Motor neuron (in vitro differentiated cells): ENCODE data around the gene MROH7. TPM values are rescaled to one million over a fixed set of nuclear protein-coding genes. Genes with fewer than 3 reads are reported as not detected.

Experiments used
- ATAC-seq, 8 experiments: fragments of 200-7000 bp; cut with Tn5 transposase; replicated peaks in 6 of 8; 2 replicates each; pipeline ENCODE4 v1.8.0; 2021; ENCODE audit warnings: mild to moderate bottlenecking in 8 of 8, moderate library complexity in 8 of 8
- H3K27ac ChIP-seq, 2 donors: fragments of 250-450 bp; sonication (Bioruptor Pico); 2 replicates each; pipeline ENCODE4 v1.9.0; 2021; ENCODE audit warnings: antibody characterized with exemption in 2 of 2, mild to moderate bottlenecking in 2 of 2, moderate library complexity in 1 of 2
- H3K4me1 ChIP-seq, 2 donors: fragments of 250-450 bp; sonication (Bioruptor Pico); replicated peaks in 1 of 2; 2 replicates each; pipeline ENCODE4 v1.6.1; 2021; ENCODE audit warnings: antibody characterized with exemption in 2 of 2, mild to moderate bottlenecking in 2 of 2, moderate library complexity in 1 of 2
- H3K4me3 ChIP-seq, 5 donors: fragments of 250-450 bp; sonication (Bioruptor Pico); 2 replicates each; pipeline ENCODE4 v1.9.0; 2021; ENCODE audit warnings: antibody characterized with exemption in 5 of 5, mild to moderate bottlenecking in 5 of 5, moderate library complexity in 4 of 5
- WGBS, 10 experiments: fragments of 450-650 bp; shearing (Covaris generic); methylation state at CpG; one replicate each; pipeline ENCODE4 v1.0.0; 2022; 5-methylcytosine and 5-hydroxymethylcytosine counted together
- in situ Hi-C, 9 experiments: fragments of 400-800 bp; cut with MboI; loops; one replicate each; pipeline ENCODE4 v1.15.0; 2021; ENCODE audit warnings: low sequenced_read_pairs in 9 of 9, low pct_unique_long_range_greater_than_20kb in 2 of 9; ENCODE audit not compliant: unreplicated experiment in 9 of 9
- total RNA-seq, 8 experiments: library from RNA; unstranded; fragments of 300-600 nt; gene quantifications; 2 replicates each; pipeline versions ENCODE4 v1.2.3 to v1.2.4, GENCODE V29; 2022

MROH7 gene
- total RNA-seq, 8 experiments from 2014 or later: 0.05 to 2.1 (median 0.46) TPM

DNA sequence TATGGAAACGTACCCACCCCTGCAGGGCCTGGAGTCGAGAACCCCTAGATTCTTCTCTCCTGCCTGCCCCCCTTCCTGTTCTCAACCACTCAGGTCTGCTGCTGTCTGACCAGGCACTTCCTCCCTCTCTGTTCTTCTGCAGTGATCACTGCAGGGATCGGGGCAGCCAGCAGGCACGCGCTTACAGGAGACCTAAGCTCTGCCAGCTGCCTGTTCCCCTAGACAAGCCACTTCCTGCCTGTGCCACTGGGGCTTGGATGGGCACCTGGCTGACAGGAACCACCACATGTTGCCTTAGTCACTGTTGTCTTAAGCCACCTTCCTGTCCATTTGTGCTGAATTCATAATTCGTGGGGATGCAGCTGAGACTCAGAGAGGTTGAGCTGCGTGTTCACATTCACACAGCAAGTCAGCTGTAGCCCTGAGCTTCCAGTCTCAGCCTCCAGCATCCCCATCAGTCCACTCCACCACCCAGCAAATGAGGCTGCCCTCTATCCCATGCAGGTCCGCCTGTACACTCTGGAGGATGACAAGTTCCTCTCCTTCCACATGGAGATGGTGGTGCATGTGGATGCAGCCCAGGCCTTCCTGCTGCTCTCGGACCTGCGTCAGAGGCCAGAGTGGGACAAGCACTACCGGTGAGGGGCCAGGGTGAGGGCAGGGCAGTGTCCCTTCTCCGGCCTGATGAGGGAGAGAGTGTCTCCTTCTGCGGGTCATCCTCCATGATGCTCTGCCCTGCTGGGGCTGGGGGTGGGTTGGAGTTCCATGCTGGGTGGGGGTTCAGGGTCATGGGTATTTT lies 36.8 kb upstream of the MROH7 start:
- Histone ChIP-seq H3K4me3 (no peak overlapping the region), H3K4me1 (peaks cover 13% of the 10 kb centered on the region in 2 donors), H3K27ac (no peak overlapping the region)
- WGBS, 10 experiments: 69 to 100% (median 83%) methylated on average over 2 to 12 of the region's 13 CpGs; no CpG with 5 or more reads in 3 of the 10 experiments
- ATAC-seq: no peak
- in situ Hi-C loops: no loop called here

DNA sequence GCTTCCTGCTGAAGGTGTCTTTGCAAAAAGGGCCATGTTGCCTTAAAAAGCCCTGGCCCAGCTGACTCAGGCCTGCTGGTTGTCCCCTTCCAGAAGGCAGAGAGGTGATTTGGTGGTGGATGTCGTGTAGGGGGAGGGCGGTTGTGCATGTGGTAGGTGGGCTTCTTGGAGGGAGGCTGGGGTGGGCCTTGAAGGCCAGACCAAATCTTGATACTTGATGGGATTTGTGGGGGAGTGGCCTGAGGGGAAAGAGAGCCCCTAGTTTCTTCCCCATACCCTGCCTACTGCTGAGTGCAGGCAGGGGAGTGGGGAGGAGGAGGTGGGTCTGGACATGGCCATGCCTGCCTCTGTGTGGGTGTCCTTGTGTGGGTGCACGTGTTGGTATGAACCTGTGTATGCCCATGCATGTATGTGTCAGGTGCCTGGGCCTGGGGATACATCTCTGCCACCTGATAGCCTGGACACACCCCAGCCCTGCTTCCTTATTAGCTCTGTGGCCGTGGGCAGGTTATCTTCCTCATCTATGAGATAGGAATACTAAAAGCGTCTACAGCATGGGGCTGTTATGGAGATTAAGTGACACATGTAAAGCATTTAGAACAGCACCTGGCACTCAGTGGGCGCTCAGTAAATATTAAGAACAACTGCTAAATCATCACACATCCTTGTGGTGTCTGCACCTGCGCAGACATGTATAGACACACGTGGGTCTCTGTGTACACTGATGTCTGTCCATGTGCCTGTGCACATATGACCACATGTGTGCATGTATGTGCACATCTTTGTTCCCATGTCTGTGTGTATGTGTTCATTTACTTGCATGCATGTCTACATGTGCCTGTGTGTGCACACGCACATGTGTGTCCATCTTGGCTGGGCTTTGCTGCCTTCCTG lies 35.2 kb upstream of the MROH7 start:
- in situ Hi-C loops: no loop called here
- peaks cover 13 to 17% of the 10 kb centered on the region in 2 donors for H3K4me1 ChIP-seq
- no peak for ATAC-seq
- WGBS, 10 experiments: 50 to 100% (median 93%) methylated on average over 1 to 9 of the region's 9 CpGs; no CpG with 5 or more reads in 2 of the 10 experiments
- H3K4me3 ChIP-seq: no peak overlapping the region
- no peak overlapping the region for H3K27ac ChIP-seq

DNA sequence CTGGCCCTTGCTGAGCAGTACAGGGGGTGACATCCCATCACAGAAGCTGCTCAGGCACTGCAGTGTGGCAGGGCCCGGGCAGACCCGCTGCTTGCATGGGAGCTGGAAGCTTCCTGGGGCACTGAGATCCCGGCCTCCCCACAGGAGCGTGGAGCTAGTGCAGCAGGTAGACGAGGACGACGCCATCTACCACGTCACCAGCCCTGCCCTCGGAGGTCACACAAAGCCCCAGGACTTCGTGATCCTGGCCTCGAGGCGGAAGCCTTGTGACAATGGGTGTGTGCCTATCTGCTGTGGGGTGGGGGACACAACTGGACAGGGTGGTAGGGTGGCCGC lies 34.6 kb upstream of the MROH7 start:
- Histone ChIP-seq H3K4me1 (peaks cover 13 to 17% of the 10 kb centered on the region in 2 donors), H3K27ac (no peak overlapping the region), H3K4me3 (no peak overlapping the region)
- WGBS, 10 experiments: 73 to 100% (median 89%) methylated on average over 1 to 10 of the region's 13 CpGs; no CpG with 5 or more reads in 3 of the 10 experiments
- in situ Hi-C loops: no loop called here
- ATAC-seq: no peak

DNA sequence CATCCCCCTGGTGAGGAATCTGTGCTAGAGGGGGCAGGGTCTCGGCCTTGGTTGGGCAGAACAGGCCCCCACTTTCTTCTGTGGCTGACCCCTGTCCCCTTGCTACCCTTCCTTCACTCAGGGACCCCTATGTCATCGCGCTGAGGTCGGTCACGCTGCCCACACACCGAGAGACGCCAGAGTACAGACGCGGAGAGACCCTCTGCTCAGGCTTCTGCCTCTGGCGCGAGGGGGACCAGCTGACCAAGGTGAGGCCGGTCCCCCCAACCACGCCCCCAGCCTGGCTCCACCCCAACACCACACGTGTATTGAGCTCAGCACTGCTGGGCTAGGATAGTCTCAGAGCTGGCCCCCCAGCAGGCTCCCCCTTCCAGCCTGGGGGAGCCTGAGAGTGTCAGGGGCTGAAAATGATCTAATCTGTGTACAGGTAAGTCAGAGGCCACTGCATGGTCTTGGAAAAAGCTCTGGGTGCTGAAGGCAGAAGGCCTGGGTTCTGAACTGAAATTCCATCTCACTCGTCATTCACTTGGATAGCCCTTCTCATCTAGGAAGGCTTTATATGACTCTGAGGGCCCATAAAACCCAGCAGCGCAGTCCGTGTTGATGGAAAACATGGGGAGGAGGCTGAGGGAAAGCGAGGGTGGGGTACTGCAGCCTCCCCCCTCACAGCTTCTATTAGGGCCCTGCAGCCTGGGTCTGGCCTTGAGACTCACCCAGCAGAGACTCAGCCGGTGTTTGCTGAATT lies 33.6 kb upstream of the MROH7 start:
- Histone ChIP-seq H3K4me1 (peaks cover 13 to 17% of the 10 kb centered on the region in 2 donors), H3K4me3 (no peak overlapping the region), H3K27ac (peak overlapping the region; percentile 1 to 15)
- ATAC-seq: peak in 3 of 8 experiments; percentile 12 to 43 (median 16)
- in situ Hi-C loops: no loop called here
- WGBS, 10 experiments: 55 to 100% (median 94%) methylated on average over 1 to 4 of the region's 19 CpGs; no CpG with 5 or more reads in 4 of the 10 experiments

DNA sequence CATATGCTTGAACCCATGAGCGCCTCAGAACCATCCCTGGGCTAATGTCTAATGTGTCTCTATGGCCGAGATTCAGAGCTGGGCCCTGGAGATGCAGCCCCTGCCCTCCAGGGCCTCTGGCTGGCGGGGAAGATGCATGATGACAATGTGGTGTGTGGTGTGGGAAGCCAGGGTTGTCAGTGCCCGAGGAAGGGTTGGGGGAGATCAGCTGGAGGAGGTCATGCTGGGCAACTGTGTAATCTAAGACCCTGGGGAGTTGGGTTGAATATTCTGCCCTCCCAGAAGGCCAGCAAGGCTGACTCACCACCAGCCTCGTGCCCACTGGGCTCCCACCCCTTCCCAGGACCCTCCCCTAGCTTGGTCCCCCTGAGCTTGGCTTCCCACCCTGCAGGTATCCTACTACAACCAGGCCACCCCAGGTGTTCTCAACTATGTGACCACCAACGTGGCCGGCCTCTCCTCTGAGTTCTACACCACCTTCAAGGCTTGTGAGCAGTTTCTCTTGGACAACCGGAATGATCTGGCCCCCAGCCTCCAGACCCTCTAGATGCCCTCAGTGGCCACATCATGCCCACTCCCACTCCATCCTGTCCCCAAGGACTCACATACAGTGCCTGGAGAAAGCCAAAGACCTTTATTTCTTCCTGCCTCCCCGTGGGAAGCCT lies 32.9 kb upstream of the MROH7 start:
- in situ Hi-C loops: no loop called here
- Histone ChIP-seq H3K27ac (peak overlapping the region; percentile 1 to 15), H3K4me1 (peaks cover 13 to 17% of the 10 kb centered on the region in 2 donors), H3K4me3 (no peak overlapping the region)
- WGBS, 10 experiments: 80 to 94% (median 92%) methylated on average over 2 to 4 of the region's 9 CpGs; no CpG with 5 or more reads in 5 of the 10 experiments
- peak in 5 of 8 experiments; percentile 43 to 78 (median 53) for ATAC-seq

DNA sequence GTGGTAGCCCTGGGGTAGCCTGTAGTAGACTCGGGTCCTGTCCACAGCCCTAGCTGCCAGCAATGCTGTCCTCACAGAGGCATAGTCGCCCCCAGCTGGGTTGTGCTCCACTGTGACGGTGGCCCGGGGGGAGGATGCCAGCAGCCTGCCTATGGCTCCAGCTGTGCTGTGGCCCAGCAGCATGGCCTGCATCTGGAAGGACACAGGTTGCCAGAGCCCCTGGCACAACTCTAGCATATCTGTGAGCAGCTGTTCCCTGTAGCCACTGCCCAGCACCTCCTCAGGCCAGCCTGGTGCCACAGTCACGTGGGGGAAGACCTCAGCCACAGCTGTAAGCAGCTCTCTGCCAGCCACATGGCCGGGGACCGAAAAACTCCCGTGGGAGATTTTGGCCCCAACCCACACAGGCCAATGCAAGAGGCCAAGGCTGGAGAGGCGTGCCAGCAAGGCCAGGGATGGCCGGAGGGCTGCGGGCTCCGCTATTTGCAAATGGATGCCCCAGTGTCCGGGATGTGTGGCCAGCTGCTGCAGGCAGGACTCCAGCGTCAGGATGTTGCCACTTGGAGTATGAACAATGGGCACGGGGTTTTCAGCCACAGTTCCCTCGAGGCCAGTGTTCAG lies 32.2 kb upstream of the MROH7 start:
- Histone ChIP-seq H3K4me1 (peaks cover 13 to 17% of the 10 kb centered on the region in 2 donors), H3K27ac (no peak overlapping the region), H3K4me3 (no peak overlapping the region)
- in situ Hi-C loops: no loop called here
- WGBS, 10 experiments: 0 to 100% (median 74%) methylated on average over 1 to 8 of the region's 16 CpGs; no CpG with 5 or more reads in 3 of the 10 experiments
- ATAC-seq: no peak

DNA sequence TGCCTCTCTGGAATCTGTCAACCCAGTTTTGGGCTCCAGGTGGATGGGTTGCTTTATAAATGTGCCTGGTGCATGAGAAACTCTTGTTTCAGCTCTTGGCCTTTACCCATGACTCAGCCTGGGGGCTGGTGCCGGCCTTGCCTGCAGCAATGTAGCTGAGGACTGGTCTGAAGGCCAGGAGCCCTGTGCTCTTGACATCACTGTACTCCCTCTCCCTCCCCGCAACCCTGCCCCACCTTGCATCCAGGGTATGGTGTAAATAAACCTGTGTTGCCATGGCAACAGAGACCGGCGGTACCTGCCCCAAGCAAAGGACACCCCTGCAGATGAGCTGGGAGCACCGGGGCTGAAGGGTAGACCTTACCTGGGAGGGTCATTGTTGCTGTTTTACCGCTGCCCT lies 31.5 kb upstream of the MROH7 start:
- no peak overlapping the region for H3K4me3 ChIP-seq
- in situ Hi-C loops: no loop called here
- no peak overlapping the region for H3K27ac ChIP-seq
- H3K4me1 ChIP-seq: peaks cover 13 to 17% of the 10 kb centered on the region in 2 donors
- WGBS, 10 experiments: 87 to 100% (median 89%) methylated on average over 1 to 3 of the region's 6 CpGs; no CpG with 5 or more reads in 7 of the 10 experiments
- peak in 2 of 8 experiments; percentile 22 to 37 for ATAC-seq

DNA sequence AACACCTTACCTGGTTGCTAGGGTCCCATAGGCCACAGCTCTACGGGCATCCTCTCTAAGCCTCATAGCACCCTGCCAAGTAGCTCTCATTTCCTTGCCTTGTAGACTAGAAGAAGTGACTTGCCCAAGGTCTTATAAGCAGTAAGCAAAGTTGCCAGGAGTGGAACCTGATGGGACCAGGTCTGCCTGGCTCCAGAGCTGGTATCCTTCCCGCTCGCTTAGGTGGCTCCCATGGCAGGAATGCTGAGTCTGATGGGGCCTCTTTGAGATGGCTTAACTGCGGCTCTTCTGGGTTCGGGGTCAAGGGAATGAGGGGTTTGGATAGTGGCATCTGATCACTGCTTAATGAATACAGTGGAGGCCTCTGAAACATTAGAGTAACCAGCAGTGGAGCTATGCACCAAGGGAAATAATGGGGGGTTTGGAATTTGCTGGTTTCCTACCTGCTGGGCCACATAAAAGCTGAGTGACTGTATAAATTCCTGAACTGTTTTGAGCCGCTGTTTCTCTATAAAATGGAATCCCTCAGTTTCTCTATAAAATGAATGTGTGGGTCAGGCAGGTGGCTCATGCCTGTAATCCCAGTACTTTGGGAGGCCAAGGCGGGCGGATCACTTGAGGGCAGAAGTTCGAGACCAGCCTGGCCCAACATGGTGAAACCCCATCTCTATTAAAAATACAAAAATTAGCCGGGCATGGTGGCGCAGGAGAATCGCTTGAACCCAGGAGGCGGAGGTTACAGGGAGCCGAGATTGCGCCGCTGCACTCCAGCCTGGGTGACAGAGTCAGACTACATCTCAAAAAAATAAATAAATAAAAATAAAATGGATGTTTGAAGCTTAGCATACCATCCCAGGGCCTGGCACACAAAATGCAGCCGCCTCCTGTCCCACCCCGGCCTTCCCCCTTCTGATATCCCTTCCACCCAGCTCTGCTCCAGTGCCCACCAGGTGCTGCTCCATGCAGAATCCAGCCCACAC lies 30.7 kb upstream of the MROH7 start:
- Histone ChIP-seq H3K4me1 (peaks cover 13 to 17% of the 10 kb centered on the region in 2 donors), H3K27ac (no peak overlapping the region), H3K4me3 (no peak overlapping the region)
- ATAC-seq: no peak
- in situ Hi-C loops: no loop called here
- 83 to 100% (median 91%) methylated on average over 1 to 15 of the region's 18 CpGs; no CpG with 5 or more reads in 1 of the 10 experiments for WGBS, 10 experiments

DNA sequence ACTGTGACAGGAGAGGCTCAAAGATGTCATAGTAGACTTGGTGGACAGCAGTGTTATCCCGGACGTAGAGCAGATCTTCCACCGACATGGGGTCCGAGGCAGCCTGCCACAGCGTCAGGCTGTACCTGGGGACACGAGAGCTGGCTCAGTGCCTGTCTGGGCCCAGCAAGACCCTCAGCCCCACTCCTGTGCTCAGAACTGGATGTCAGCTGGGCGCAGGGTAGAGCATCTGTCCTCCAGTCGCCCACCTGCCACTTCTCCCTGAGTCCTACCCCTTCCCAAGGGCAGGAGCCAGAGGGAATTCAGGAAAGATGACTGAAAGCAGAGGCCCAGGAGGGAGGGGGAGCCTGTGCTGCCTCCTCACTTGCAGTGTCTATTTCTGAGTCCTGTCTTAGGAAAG lies 30.0 kb upstream of the MROH7 start:
- H3K4me1 ChIP-seq: peaks cover 13 to 17% of the 10 kb centered on the region in 2 donors
- H3K4me3 ChIP-seq: no peak overlapping the region
- in situ Hi-C loops: no loop called here
- 69 to 96% (median 83%) methylated on average over 3 to 6 of the region's 8 CpGs; no CpG with 5 or more reads in 6 of the 10 experiments for WGBS, 10 experiments
- H3K27ac ChIP-seq: no peak overlapping the region
- ATAC-seq: no peak

DNA sequence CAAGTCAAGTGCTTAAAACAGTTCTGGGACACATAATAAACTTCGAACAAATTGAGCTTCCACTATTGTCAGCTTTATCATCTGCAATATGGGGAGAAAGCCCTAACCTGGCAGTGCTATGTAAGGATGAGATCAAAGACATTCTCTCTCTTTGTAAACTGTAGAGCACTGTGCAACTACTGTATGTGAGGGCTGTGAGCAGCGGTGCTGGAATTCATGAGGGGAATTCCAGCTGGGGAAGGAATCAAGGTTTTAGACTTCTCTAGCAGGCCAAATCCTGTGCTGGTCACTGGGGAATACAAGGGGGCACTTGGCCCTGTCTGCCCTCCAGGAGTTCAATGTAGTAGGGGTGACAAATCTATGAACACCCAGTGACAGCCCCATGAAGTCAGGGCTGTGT lies 27.6 kb upstream of the MROH7 start:
- ATAC-seq: no peak
- Histone ChIP-seq H3K4me3 (no peak overlapping the region), H3K27ac (no peak overlapping the region), H3K4me1 (peaks cover 0 to 4% of the 10 kb centered on the region in 2 donors)
- in situ Hi-C loops: no loop called here
- 60 to 100% (median 87%) methylated on average over 1 to 2 of the region's 2 CpGs for WGBS, 10 experiments

DNA sequence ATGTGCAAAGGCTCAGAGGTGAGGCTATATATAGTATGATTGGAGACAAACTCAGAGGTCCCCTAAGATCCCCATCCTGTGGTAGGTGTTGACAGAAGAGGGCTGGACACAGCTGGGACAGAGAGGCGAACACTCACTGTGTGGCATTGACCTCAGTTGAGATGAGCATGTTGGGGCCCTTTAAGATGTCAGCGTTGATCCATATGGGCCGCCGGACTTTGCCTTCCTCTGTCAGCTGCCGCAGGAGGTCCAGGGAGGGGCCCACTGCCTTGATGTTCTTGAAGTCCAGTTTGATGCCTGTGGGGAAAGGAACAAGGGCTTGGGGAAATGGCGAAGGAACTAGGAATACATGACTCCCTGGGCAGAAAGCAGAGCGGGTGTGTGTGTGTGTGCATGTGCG lies 27.0 kb upstream of the MROH7 start:
- in situ Hi-C loops: no loop called here

More for the DNA sequence above, 27.0 kb upstream of the MROH7 start:
- ATAC-seq: no peak
- WGBS, 10 experiments: 17 to 86% (median 55%) methylated on average over 1 to 5 of the region's 8 CpGs; no CpG with 5 or more reads in 4 of the 10 experiments
- Histone ChIP-seq H3K4me3 (no peak overlapping the region), H3K4me1 (peaks cover 0 to 4% of the 10 kb centered on the region in 2 donors), H3K27ac (no peak overlapping the region)
